CD14-positive monocyte (primary cell): ENCODE data around the gene RNF5. TPM values are rescaled to one million over a fixed set of nuclear protein-coding genes. Genes with fewer than 3 reads are reported as not detected.

Source experiments
- DNase-seq, 3 donors: peaks; one replicate each; pipeline ENCODE4 v3.0.0-alpha.2; 2011 to 2022
- H2AFZ ChIP-seq: 2 replicates; pipeline ENCODE4 v1.6.0; 2012; ENCODE audit warnings: mild to moderate bottlenecking, low read depth, low read length, inconsistent platforms; ENCODE audit not compliant: insufficient read depth, poor library complexity, severe bottlenecking
- H3K27ac ChIP-seq, 2 donors: 1 replicate in 1 of 2; 2 replicates in 1 of 2; pipeline ENCODE4 v1.5.1; 2012 to 2013; ENCODE audit warnings: low read length in 2 of 2, control low read depth in 1 of 2, inconsistent platforms in 1 of 2, low read depth in 1 of 2, mild to moderate bottlenecking in 1 of 2
- H3K27me3 ChIP-seq, 2 donors: one replicate each; pipeline versions ENCODE4 v1.6.0 to v1.6.1; 2011 to 2013; ENCODE audit warnings: low read length in 2 of 2; ENCODE audit not compliant: control insufficient read depth in 2 of 2, insufficient read depth in 2 of 2
- H3K36me3 ChIP-seq, 2 donors: replicated peaks in 1 of 2; 1 replicate in 1 of 2; 2 replicates in 1 of 2; pipeline versions ENCODE4 v1.5.1 to v1.6.1; 2012 to 2013; ENCODE audit warnings: low read length in 2 of 2, control low read depth in 1 of 2, inconsistent platforms in 1 of 2, mild to moderate bottlenecking in 1 of 2; ENCODE audit not compliant: insufficient read depth in 2 of 2, control insufficient read depth in 1 of 2
- H3K4me1 ChIP-seq, 2 donors: 1 replicate in 1 of 2; 2 replicates in 1 of 2; pipeline versions ENCODE4 v1.5.1 to v1.6.1; 2012 to 2013; ENCODE audit warnings: low read length in 2 of 2, control low read depth in 1 of 2, inconsistent platforms in 1 of 2, mild to moderate bottlenecking in 1 of 2, moderate library complexity in 1 of 2; ENCODE audit not compliant: insufficient read depth in 2 of 2, control insufficient read depth in 1 of 2
- H3K4me2 ChIP-seq: replicated peaks from 2 replicates; pipeline ENCODE3; 2012; ENCODE audit warnings: low read length, moderate library complexity, mild to moderate bottlenecking; ENCODE audit not compliant: poor library complexity, severe bottlenecking; ENCODE audit errors: extremely low read depth
- H3K4me3 ChIP-seq, 3 experiments: fragments of 200-600 bp in 1 of 3; sonication (generic) in 1 of 3; replicated peaks in 1 of 3; 1 replicate in 2 of 3; 2 replicates in 1 of 3; pipeline ENCODE4 v1.5.1; 2011 to 2013; ENCODE audit warnings: low read length in 3 of 3, mild to moderate bottlenecking in 3 of 3, control low read depth in 2 of 3, low read depth in 2 of 3, inconsistent platforms in 1 of 3, moderate library complexity in 1 of 3
- H3K79me2 ChIP-seq: 2 replicates; pipeline ENCODE4 v1.6.0; 2012; ENCODE audit warnings: mild to moderate bottlenecking, control low read depth, inconsistent platforms, low read length, moderate library complexity; ENCODE audit not compliant: insufficient read depth
- H3K9ac ChIP-seq: 2 replicates; pipeline ENCODE4 v1.6.0; 2017; ENCODE audit warnings: low read length, mild to moderate bottlenecking; ENCODE audit not compliant: insufficient read depth, poor library complexity, severe bottlenecking
- H3K9me3 ChIP-seq, 2 donors: replicated peaks in 1 of 2; 1 replicate in 1 of 2; 2 replicates in 1 of 2; pipeline versions ENCODE4 v1.5.1 to v1.6.1; 2012 to 2013; ENCODE audit warnings: low read length in 2 of 2, control low read depth in 1 of 2; ENCODE audit not compliant: control insufficient read depth in 1 of 2, insufficient read depth in 1 of 2
- H4K20me1 ChIP-seq: 2 replicates; pipeline ENCODE4 v1.6.0; 2012; ENCODE audit warnings: mild to moderate bottlenecking, low read length, control low read depth, moderate library complexity; ENCODE audit not compliant: insufficient read depth
- H3K27ac Mint-ChIP-seq, 7 donors: one replicate each; pipeline ENCODE4 v1.8.0; 2020; ENCODE audit warnings: mild to moderate bottlenecking in 7 of 7, mixed read lengths in 7 of 7, moderate library complexity in 6 of 7, inconsistent platforms in 2 of 7
- H3K27me3 Mint-ChIP-seq, 3 donors: one replicate each; pipeline ENCODE4 v1.8.0; 2021 to 2022; ENCODE audit warnings: low read depth in 3 of 3, mild to moderate bottlenecking in 3 of 3, mixed read lengths in 3 of 3, moderate library complexity in 3 of 3, inconsistent platforms in 1 of 3
- H3K36me3 Mint-ChIP-seq, 2 donors: one replicate each; pipeline ENCODE4 v1.8.0; 2020; ENCODE audit warnings: mixed read lengths in 2 of 2, inconsistent platforms in 1 of 2, mild to moderate bottlenecking in 1 of 2
- H3K4me1 Mint-ChIP-seq: one replicate; pipeline ENCODE4 v1.8.0; 2020; ENCODE audit warnings: mild to moderate bottlenecking, mixed read lengths
- H3K4me3 Mint-ChIP-seq, 2 donors: one replicate each; pipeline ENCODE4 v1.8.0; 2020; ENCODE audit warnings: mild to moderate bottlenecking in 2 of 2, mixed read lengths in 2 of 2, moderate library complexity in 1 of 2
- H3K9me3 Mint-ChIP-seq, 7 donors: one replicate each; pipeline ENCODE4 v1.8.0; 2020 to 2022; ENCODE audit warnings: mixed read lengths in 7 of 7, mild to moderate bottlenecking in 6 of 7, moderate library complexity in 6 of 7, inconsistent platforms in 2 of 7
- CTCF ChIP-seq: fragments of 200-600 bp; IDR thresholded peaks from one replicate; pipeline ENCODE4 v1.8.0; 2022; ENCODE audit warnings: antibody characterized with exemption, mild to moderate bottlenecking
- WGBS: methylation state at CpG from one replicate; pipeline ENCODE4 v1.1.5; 2013; ENCODE audit warnings: missing lambda C conversion rate; ENCODE audit not compliant: insufficient coverage; 5-methylcytosine and 5-hydroxymethylcytosine counted together
- intact Hi-C, 2 donors: fragments of 100-400 bp; cut with micrococcal nuclease; formaldehyde crosslinking; loops; one replicate each; pipeline versions ENCODE4 v1.15.0 to v1.15.1; 2023
- polyA plus RNA-seq, 3 donors: library from polyadenylated mRNA; depleted of rRNA in 1 of 3; unstranded in 2 of 3; stranded (reverse) in 1 of 3; fragments of 300-500 nt in 2 of 3; fragments of >200 nt in 1 of 3; fragmentation: Illumina TruSeq in 2 of 3; gene quantifications; 1 replicate in 2 of 3; 2 replicates in 1 of 3; pipeline ENCODE4 v1.2.3, GENCODE V29; 2012 to 2021

Gene RNF5
- polyA plus RNA-seq, 3 donors = 62.2 to 108 (median 83.5) TPM

GRCh38 chr6:32218167-32218566, 40.0 kb downstream of the RNF5 start:
- Mint-ChIP-seq H3K27ac (no peak overlapping the region), H3K9me3 (no peaks in the 10 kb centered on the region), H3K4me1 (peaks cover 13% of the 10 kb centered on the region), H3K36me3 (no peaks in the 10 kb centered on the region), H3K4me3 (no peak overlapping the region), H3K27me3 (peaks cover 0 to 7% (median 2%) of the 10 kb centered on the region in 3 donors)
- Histone ChIP-seq H3K4me2 (no peak overlapping the region), H3K4me1 (no peaks in the 10 kb centered on the region), H4K20me1 (no peaks in the 10 kb centered on the region), H3K9me3 (no peaks in the 10 kb centered on the region), H3K4me3 (no peak overlapping the region), H3K27ac (no peak overlapping the region), H2AFZ (no peak overlapping the region), H3K9ac (no peak overlapping the region), H3K27me3 (no peaks in the 10 kb centered on the region), H3K79me2 (no peaks in the 10 kb centered on the region), H3K36me3 (no peaks in the 10 kb centered on the region)
- DNase-seq = no peak
- TF ChIP-seq CTCF = no peak
- intact Hi-C loops = no loop called here
- 88% methylated on average over 7 of the region's 7 CpGs for WGBS

DNA sequence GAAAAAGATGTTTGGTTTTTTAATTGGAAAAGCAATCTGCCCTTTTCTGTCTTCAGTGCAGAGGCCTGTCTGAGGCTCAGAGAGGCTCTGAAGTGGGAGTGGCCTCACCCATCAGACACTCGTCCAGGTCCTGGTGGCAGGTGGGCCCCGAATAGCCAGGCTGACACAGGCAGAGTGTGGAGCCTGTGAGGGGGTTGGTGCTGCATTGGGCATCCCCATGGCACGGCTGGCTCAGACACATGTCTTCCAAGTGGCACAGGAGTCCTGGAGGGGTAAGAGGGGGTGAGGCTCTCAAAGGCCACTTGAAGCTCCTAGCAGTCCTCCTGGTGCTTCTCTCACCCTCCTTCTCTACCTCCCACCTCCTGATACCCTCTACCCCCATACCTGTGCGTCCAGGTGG, 41.8 kb downstream of the RNF5 start:
- no peak overlapping the region for H3K4me2 ChIP-seq

More for the DNA sequence above, 41.8 kb downstream of the RNF5 start:
- Histone ChIP-seq H3K4me1 (no peaks in the 10 kb centered on the region), H3K36me3 (no peaks in the 10 kb centered on the region), H3K9ac (no peak overlapping the region), H3K27me3 (no peaks in the 10 kb centered on the region), H3K4me3 (no peak overlapping the region), H3K27ac (no peak overlapping the region), H2AFZ (no peak overlapping the region), H3K79me2 (no peaks in the 10 kb centered on the region), H3K9me3 (no peaks in the 10 kb centered on the region), H4K20me1 (no peaks in the 10 kb centered on the region)
- Mint-ChIP-seq H3K36me3 (no peaks in the 10 kb centered on the region), H3K27ac (no peak overlapping the region), H3K9me3 (no peaks in the 10 kb centered on the region), H3K4me1 (peaks cover 9% of the 10 kb centered on the region), H3K27me3 (peaks cover 0 to 7% (median 2%) of the 10 kb centered on the region in 3 donors), H3K4me3 (no peak overlapping the region)
- TF ChIP-seq CTCF = no peak
- intact Hi-C loops = no loop called here
- WGBS = 82% methylated on average over 2 of the region's 4 CpGs
- DNase-seq = no peak
